GM19238 (cell line): ENCODE results near the gene UBE2E3.
"Not testable (repeated sequence)": the region's sequence is repeated elsewhere in the genome, so short reads cannot be mapped to it uniquely, and the experiment has no call there.

Experiments
- DNase-seq: peaks from one replicate; pipeline ENCODE4 v3.0.0; 2011; ENCODE audit warnings: low spot score; ENCODE audit not compliant: insufficient read length

Gene UBE2E3

DNA sequence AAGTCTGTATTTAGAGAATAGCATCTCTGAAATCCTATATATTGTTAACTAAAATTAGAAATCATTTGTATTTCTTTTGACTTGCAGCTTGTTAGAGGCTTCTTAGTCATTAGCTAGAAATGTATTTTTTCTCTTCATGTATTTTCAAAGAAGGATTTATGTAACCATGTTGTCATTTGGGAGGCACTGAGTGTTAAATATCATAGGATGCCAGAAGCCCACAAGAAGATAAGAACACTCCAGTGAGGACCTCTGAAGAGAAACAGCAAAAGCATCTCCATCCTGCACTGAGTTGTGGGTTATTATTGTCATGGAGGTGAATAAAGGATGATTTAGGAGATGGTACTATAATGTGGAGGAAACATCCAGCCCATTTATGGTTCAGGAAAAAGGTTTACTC lies 93.5 kb downstream of the UBE2E3 start:
- no peak for DNase-seq

DNA sequence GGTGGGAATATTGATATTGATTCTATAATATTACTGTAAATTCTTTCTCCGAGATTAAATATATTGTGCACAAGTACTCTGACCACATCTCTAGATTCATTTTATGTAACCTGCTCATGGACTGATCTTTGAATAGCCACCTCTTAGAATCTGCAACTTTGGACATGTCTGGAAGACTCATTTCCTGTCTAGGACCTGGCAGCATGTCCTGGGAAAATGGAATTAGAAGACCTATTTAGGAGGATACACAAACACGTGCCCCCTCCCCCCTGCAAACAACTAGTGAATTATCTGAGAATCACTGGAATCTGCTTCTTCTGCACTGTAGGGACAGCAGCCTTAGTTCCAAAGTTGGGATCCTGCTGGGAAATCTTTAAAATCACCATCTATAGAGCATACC lies 94.1 kb downstream of the UBE2E3 start:
- no peak for DNase-seq

DNA sequence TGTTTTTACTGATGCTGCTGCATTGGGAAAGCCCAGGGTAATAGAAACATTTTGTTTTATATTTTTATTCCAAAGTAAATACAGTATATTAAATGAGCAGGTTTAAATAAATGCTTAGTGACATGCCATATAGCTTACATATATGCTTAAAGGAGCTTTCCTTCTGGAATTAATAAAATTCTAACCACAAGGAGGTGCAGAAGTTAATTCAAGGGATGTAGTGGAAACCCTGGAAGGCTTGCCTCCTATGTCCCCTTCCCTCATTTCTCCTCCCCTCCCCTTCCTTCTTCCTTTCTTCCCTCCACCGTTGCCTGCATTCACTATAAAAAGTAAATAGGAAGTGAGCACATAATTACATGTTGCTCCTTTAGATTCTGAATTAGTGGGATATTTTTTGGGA lies 96.3 kb downstream of the UBE2E3 start:
- DNase-seq, result no peak

DNA sequence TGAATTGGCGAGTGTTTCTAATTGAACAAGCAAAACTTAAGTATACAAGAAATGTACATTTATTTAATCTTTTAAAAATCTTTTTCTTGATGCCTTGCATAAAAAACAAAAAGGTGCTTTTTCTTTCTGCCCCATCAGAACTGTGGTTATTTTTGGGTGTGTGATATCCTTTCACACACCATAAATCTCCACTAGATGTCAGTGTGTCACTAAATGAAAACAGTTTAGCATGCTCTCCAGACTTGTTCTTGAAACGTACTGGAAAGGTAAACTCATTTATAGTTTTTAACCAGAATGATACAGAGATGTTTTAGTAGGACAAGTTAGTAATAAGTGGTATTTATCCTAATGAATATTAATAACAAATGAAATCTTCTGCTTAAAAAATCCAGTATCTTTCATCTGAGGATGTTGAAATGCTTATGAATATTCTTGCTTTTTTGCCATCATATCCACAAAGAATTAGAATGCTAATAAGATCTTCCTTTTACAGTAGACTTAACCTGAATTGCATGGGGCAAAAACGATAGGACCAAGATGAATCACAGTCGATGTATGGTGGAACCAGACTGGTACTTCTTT lies 96.8 kb downstream of the UBE2E3 start:
- DNase-seq, result no peak

DNA sequence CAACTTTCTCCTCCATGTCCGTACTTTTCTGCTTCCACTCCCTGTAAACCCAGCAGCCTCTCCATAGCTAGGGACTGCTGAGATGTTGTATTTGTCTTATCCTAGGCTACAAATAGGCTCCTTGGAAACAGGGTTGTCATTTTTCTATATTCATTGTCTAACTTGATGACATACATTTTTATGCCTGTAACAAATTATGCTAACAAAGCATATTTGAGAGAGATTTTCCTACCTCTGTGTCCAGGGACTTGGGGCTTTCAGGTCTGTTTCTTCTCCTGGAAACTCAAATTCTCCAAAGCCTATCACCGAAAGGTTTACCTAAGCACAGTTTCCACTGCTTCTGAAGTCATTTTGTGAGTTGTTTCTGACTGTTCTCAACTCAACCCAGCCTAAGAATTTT lies 102.7 kb downstream of the UBE2E3 start:
- DNase-seq, result no peak

DNA sequence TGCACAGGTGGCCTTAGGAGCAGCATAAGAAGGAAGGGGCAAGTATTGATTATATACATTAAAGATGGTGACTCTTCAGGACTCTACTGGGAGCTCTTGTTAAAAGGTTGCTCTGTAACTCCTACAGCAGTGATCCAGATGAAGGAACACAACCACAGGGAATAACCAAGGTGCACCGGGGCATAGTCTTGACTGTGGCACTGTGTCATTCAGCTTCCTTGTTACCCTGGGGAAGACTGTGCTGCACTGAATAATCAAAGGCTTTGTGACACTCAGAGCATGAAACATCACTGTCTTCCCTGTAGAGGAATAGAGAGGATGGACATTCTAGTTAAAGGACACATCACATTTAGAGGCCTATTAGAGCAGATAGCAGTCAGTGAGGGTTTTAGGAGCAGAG lies 105.3 kb downstream of the UBE2E3 start:
- no peak for DNase-seq

DNA sequence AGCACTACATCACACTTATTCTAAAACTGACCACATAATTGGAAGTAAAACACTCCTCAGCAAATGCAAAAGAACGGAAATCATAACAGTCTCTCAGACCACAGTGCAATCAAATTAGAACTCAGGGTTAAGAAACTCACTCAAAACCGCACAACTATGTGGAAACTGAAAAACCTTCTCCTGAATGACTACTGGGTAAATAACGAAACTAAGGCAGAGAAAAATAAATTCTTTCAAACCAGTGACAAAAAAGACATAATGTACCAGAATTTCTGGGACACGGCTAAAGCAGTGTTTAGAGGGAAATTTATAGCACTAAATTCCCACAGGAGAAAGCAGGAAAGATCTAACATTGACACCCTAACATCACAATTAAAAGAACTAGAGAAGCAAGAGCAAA lies 111.5 kb downstream of the UBE2E3 start:
- not testable (repeated sequence) for DNase-seq

DNA sequence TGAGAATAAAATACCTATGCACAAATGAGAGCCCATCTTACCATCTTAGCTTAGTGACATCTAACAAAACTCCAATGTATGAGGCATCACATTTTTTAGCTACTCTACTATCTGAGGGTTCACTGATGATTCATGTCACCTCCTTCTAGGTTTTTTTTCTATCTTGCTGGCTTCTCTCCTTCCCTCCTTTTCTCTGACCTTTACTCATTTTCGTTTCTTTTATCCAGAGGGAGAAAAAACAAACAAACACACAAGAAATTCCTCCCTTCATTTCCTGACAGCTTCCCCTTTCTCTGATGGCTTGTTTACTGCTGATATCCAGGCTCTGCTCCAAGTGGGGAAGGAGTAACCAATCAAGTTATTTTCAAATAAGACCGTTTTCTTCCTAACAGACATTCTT lies 115.1 kb downstream of the UBE2E3 start:
- DNase-seq, result no peak

DNA sequence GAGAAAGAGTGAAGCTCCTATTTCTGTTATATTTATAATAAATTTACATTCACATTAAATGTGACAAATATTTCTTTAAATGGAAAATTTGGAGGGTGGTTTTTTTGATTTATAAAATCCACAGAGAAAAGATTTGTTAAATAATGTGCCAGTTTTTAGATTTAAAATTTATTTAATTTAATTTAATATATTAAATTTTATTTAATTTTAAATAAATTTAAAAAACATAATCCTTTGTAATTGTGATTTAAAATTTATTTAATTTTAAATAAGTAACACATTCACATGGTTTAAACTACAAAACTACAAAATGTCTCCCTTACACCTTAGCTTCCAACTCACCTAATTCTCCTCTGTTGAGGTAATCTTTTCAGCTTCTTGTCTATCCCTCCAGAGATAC lies 123.3 kb downstream of the UBE2E3 start:
- DNase-seq, result no peak

DNA sequence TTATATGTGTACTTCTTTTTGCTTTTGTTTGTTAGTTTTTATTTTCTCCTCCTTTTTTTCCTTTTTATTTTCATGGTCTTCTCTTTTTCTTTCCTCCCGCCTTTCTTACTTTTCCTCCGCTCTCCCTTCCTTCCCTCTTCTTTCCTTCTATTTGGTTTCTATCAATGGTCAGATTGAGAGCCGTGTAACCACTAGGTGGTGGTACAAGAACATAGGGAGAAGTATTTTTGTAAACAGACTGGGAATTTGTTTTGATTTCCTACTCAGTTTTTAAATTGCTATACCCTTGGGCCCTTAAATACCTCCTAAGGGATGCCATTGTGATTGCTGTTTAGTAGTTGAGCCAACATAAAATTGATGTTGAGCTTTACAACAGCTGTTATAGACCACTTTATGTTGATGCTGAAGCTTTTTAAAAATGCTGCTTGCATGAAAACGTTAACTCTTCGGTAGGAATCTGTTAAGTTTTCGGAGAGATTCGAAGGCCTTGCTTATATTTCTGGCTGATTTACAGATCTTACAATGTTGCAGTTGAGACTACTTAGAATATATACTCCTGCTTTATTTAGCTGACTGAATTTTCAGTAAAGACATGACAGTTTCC lies 124.2 kb downstream of the UBE2E3 start:
- no peak for DNase-seq

DNA sequence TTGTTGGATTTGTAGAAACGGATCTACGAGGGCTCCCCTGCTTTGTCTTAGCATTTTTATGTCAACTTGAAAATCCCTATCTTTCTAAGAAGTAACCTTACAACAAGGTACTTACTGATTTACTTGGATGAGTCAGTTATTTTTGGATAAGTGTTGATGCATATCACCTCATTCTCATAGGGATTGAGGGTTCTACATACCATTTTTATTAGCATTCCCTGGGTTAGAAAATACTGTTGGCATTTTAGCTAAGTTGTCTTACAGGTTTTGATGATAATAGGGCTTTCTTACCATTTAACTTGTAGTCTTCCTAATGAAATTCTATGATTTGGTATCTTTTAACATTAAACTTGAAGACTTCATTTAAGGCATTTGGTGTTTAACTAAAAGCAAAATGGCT lies 125.2 kb downstream of the UBE2E3 start:
- DNase-seq, result no peak

DNA sequence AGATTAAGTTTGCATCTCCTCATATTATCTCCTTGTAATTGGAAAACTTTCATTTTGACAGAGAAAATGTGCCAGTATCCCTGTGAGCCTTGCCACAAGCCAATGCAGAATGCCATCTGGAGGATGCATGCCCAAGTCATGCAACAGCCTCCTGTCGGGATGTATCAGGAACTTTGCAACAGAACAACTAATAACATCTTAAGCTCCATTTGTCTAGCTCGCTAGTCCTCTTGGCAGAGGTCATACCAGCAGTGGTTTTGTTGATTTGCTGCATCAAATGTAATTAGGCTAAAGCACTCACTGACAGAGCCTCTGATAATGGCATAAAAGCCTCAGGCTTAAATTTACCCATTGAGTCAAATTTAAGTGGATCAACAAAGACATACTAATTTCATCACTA lies 125.8 kb downstream of the UBE2E3 start:
- no peak for DNase-seq

DNA sequence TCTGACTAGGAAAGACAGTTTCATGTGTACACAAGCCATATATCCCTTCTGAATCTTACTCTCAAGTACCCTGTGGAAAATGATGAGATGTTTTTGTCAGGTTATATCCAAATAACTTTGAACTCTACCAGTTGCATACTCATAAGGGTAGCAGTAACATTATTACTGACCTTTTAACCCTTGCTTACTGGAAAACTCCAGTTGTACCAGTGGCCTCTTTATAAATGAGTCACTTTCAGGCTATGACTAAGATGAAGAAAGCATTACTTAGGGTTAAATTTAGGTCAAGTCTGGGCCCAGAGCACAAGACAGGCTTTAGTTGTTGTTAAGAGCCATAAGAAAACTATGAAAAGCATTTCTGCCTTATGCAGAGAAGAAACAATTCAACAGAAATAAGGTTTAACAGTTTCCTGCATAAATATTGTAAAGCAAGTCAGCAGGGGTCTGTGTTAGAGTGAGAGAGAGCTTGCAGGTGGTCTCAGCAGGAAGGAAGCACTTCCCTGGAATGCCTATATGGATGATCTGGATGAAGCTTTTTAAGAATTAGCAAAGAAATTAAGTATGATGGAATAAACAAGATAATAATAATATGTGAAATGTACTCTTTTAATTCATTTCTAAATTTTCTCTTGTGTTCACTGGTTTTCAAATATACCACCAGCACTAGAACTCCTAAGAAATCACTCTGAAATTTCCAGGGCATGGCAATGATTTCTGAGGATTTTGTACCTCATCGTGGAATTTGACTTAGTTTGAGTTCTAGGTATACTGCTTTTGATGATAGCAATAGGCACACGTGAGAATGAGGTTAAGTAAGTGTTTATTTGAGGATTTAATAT lies 126.6 kb downstream of the UBE2E3 start:
- peak; percentile 11 for DNase-seq

DNA sequence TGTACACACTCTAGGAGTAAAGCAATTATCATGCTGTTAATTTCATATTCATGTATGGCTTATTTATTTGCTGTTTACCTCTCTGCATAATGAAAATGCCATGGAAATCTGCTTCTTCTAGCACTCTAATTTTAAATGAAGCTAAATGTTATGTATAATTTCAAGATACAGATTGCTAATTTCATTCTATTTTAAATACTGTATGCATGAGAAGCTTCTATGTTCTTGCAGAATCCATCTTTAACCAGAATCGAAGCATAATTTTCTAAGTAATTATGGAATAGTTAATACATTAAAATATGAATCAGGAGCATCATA lies 127.2 kb downstream of the UBE2E3 start:
- DNase-seq, result no peak

DNA sequence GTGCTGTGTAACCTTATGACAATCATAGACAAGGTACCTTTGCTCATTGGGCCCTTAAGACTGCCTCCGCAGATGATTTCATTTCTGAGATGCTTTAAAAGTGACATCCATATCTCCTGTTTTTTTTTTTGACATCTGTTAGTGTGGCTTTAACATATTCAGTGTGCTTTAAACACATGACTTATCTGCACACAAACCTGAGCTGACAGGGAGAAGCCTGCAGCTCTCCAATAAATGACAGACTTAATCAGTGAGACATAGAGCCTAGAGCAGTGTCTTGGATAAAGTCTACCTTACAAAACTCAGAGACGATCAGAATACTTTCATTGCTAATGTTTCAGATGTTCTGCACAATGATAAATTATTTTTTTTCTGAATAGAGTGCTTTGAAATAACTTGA lies 130.7 kb downstream of the UBE2E3 start:
- no peak for DNase-seq

DNA sequence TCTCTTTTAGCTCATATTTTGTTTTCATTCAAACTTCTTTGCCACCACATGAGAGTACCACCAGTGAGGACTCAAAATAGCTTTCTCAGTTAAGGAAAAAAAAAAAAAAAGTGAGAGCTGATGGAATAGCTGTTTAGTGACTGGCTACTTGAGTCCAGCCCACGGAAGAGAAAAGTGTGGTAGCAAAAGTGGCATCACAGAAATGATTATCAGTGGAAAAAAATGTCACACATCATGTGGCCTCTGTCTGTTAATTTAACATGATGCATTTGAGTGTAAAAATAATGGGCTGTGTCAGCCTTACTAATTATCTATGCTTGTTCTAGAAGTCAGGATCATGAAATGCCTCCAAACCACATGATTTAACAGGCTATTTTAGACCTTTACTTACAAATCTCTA lies 132.5 kb downstream of the UBE2E3 start:
- no peak for DNase-seq
